Measurements from ENCODE around the gene SRCAP.
A peak's percentile ranks its signal among the peaks of the same experiment; 100 is the strongest.

Gene SRCAP

DNA sequence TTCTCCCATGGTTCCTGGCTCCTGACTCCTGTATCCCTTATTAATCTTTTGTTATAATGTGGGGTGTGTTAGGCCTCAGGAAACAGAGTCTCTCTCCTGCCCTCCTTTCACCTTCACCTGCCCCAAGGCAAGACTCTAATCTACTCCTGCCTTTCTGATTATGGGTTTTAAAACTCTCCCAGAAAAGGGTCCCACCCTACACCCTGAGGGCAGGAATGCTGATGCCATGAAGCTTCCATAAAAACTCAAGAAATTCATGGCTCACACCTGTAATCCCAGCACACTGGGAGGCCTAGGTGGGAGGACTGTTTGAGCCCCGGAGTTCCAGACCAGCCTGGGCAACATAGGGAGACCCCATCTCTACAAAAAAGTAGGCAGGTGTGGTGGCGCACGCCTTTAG lies 18.6 kb upstream of the SRCAP start:
- CTCF ChIA-PET = interaction anchor here (4.0 kb wide), 1 partner anchor 13 kb away, joined by 28 read pairs; no protein-coding TSS in a partner anchor
- Histone ChIP-seq H3K4me3 (ENCODE audit: low read depth, low read length) (no peak overlapping the region), H3K9me3 (ENCODE audit: control insufficient read depth, insufficient read depth, low read depth, low read length) (no peaks in the 10 kb centered on the region), H3K36me3 (ENCODE audit: control insufficient read depth in 2 of 2, insufficient read depth in 1 of 2, low read length in 2 of 2) (no peaks in the 10 kb centered on the region), H3K4me1 (ENCODE audit: control insufficient read depth, insufficient read depth, low read length) (no peaks in the 10 kb centered on the region), H3K27ac (ENCODE audit: extremely low read depth, low read depth, low read length) (no peak overlapping the region)
- POLR2A ChIA-PET = no interaction called here
- TF ChIP-seq OSR2 (tag by site-specific recombination; IDR thresholded peaks at IDR 0.05) (no peak), ZNF621 (tag by site-specific recombination; IDR thresholded peaks at IDR 0.05) (no peak), ZNF169 (tag by site-specific recombination; IDR thresholded peaks at IDR 0.05) (no peak), ZFHX2 (tag by site-specific recombination; conservative IDR thresholded peaks at IDR 0.05) (no peak), ZNF707 (tag by site-specific recombination; IDR thresholded peaks at IDR 0.05) (no peak), ZNF133 (tag by site-specific recombination; IDR thresholded peaks at IDR 0.05) (no peak), ZNF2 (tag by site-specific recombination; IDR thresholded peaks at IDR 0.05) (no peak), ZNF549 (tag by site-specific recombination; IDR thresholded peaks at IDR 0.05) (no peak), SP2 (tag by site-specific recombination; IDR thresholded peaks at IDR 0.05) (no peak), ZNF645 (tag by site-specific recombination; IDR thresholded peaks at IDR 0.05) (no peak), ZNF114 (tag by site-specific recombination; IDR thresholded peaks at IDR 0.05) (no peak), ZNF184 (tag by site-specific recombination; IDR thresholded peaks at IDR 0.05) (no peak), ZNF747 (tag by site-specific recombination; IDR thresholded peaks at IDR 0.05) (no peak), ZNF19 (tag by site-specific recombination; IDR thresholded peaks at IDR 0.05; ENCODE audit: low read depth) (no peak)
- TF ChIP-seq, protein P1, sequence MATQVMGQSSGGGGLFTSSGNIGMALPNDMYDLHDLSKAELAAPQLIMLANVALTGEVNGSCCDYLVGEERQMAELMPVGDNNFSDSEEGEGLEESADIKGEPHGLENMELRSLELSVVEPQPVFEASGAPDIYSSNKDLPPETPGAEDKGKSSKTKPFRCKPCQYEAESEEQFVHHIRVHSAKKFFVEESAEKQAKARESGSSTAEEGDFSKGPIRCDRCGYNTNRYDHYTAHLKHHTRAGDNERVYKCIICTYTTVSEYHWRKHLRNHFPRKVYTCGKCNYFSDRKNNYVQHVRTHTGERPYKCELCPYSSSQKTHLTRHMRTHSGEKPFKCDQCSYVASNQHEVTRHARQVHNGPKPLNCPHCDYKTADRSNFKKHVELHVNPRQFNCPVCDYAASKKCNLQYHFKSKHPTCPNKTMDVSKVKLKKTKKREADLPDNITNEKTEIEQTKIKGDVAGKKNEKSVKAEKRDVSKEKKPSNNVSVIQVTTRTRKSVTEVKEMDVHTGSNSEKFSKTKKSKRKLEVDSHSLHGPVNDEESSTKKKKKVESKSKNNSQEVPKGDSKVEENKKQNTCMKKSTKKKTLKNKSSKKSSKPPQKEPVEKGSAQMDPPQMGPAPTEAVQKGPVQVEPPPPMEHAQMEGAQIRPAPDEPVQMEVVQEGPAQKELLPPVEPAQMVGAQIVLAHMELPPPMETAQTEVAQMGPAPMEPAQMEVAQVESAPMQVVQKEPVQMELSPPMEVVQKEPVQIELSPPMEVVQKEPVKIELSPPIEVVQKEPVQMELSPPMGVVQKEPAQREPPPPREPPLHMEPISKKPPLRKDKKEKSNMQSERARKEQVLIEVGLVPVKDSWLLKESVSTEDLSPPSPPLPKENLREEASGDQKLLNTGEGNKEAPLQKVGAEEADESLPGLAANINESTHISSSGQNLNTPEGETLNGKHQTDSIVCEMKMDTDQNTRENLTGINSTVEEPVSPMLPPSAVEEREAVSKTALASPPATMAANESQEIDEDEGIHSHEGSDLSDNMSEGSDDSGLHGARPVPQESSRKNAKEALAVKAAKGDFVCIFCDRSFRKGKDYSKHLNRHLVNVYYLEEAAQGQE (tag by site-specific recombination; IDR thresholded peaks at IDR 0.05) = no peak

GRCh38 chr16:30688701-30689100 lies 10.3 kb upstream of the SRCAP start:
- Histone ChIP-seq H3K4me3 (ENCODE audit: low read depth, low read length) (no peak overlapping the region), H3K4me1 (ENCODE audit: control insufficient read depth, insufficient read depth, low read length) (no peaks in the 10 kb centered on the region), H3K27ac (ENCODE audit: extremely low read depth, low read depth, low read length) (no peak overlapping the region), H3K9me3 (ENCODE audit: control insufficient read depth, insufficient read depth, low read depth, low read length) (no peaks in the 10 kb centered on the region), H3K36me3 (ENCODE audit: control insufficient read depth in 2 of 2, insufficient read depth in 1 of 2, low read length in 2 of 2) (no peaks in the 10 kb centered on the region; a peak in 1 of 3 replicates)
- CTCF ChIA-PET = interaction anchor here (1.1 to 2.0 kb wide), 2 partner anchors 9 to 16 kb away, joined by 3 to 6 read pairs; no protein-coding TSS in a partner anchor
- POLR2A ChIA-PET = interaction anchor here (0.8 to 1.2 kb wide), 3 partner anchors 8 to 214 kb away, joined by 3 to 4 read pairs (median 3); no protein-coding TSS in a partner anchor
- 0 out of 2 replicates have a peak, but pooled peaks have one; percentile 27 for TF ChIP-seq ZBTB17 (tag by site-specific recombination; IDR thresholded peaks at IDR 0.05)
- TF ChIP-seq ZNF223 (tag by site-specific recombination; IDR thresholded peaks at IDR 0.05) = no peak

GRCh38 chr16:30691907-30692306 lies 7.1 kb upstream of the SRCAP start:
- Histone ChIP-seq H3K36me3 (ENCODE audit: control insufficient read depth in 2 of 2, insufficient read depth in 1 of 2, low read length in 2 of 2) (no peaks in the 10 kb centered on the region; a peak in 1 of 3 replicates), H3K27ac (ENCODE audit: extremely low read depth, low read depth, low read length) (no peak overlapping the region), H3K4me3 (ENCODE audit: low read depth, low read length) (no peak overlapping the region), H3K4me1 (ENCODE audit: control insufficient read depth, insufficient read depth, low read length) (no peaks in the 10 kb centered on the region), H3K9me3 (ENCODE audit: control insufficient read depth, insufficient read depth, low read depth, low read length) (no peaks in the 10 kb centered on the region)
- ChIA-PET CTCF (interaction anchor here (0.7 to 3.3 kb wide), 4 partner anchors 8 to 262 kb away, joined by 3 to 28 read pairs (median 4); partner anchors contain the start of genes DCTPP1 and FBRS), POLR2A (interaction anchor here (1.2 kb wide), 1 partner anchor 33 kb away, joined by 3 read pairs; no protein-coding TSS in a partner anchor)
- TF ChIP-seq ZNF174 (tag by site-specific recombination; IDR thresholded peaks at IDR 0.05) = no peak

All from HEK293 (cell line).